ENCODE measurements around the gene SNAP25.

The SNAP25 gene

GRCh38 chr20:10308652-10309051 is 90.0 kb downstream of the SNAP25 start:
- no peak for FAIRE-seq

- no peak for FAIRE-seq
Measured at GRCh38 chr20:10309326-10309725, 90.7 kb downstream of the SNAP25 start.

- FAIRE-seq, result no peak
Measured at GRCh38 chr20:10312111-10312510, 93.5 kb downstream of the SNAP25 start.

- no peak for FAIRE-seq
Measured at GRCh38 chr20:10313215-10313614, 94.6 kb downstream of the SNAP25 start.

- FAIRE-seq, result no peak
Measured at GRCh38 chr20:10313701-10314100, 95.1 kb downstream of the SNAP25 start.

- FAIRE-seq, result no peak
Measured at GRCh38 chr20:10314198-10314597, 95.6 kb downstream of the SNAP25 start.

GRCh38 chr20:10315138-10315537 is 96.5 kb downstream of the SNAP25 start:
- no peak for FAIRE-seq

- FAIRE-seq, result no peak
Measured at GRCh38 chr20:10316582-10316981, 98.0 kb downstream of the SNAP25 start.

GRCh38 chr20:10318291-10319024 is 99.8 kb downstream of the SNAP25 start:
- FAIRE-seq, result no peak

GRCh38 chr20:10319855-10320254 is 101.2 kb downstream of the SNAP25 start:
- no peak for FAIRE-seq

GRCh38 chr20:10321138-10321717 is 102.6 kb downstream of the SNAP25 start:
- FAIRE-seq, result no peak

GRCh38 chr20:10322073-10323012 is 103.7 kb downstream of the SNAP25 start:
- no peak for FAIRE-seq

- no peak for FAIRE-seq
Measured at GRCh38 chr20:10323729-10324128, 105.1 kb downstream of the SNAP25 start.

- FAIRE-seq, result no peak
Measured at GRCh38 chr20:10324198-10324847, 105.7 kb downstream of the SNAP25 start.

- no peak for FAIRE-seq
Measured at GRCh38 chr20:10328897-10329255, 110.2 kb downstream of the SNAP25 start.

GRCh38 chr20:10329387-10330005 is 110.9 kb downstream of the SNAP25 start:
- no peak for FAIRE-seq

- FAIRE-seq, result no peak
Measured at GRCh38 chr20:10330071-10330470, 111.4 kb downstream of the SNAP25 start.

- FAIRE-seq, result no peak
Measured at GRCh38 chr20:10332656-10333415, 114.2 kb downstream of the SNAP25 start.

- FAIRE-seq, result no peak
Measured at GRCh38 chr20:10336959-10337729, 118.5 kb downstream of the SNAP25 start.

- FAIRE-seq, result no peak
Measured at GRCh38 chr20:10338426-10339180, 120.0 kb downstream of the SNAP25 start.

Data from A204.1 (cell line).